IMR-90 (cell line): ENCODE results near the gene DEFB131B. TPM values are rescaled to one million over a fixed set of nuclear protein-coding genes. Genes with fewer than 3 reads are reported as not detected.
"Not testable (repeated sequence)": the region's sequence is repeated elsewhere in the genome, so short reads cannot be mapped to it uniquely, and the experiment has no call there.

Source experiments
- ATAC-seq: fragments of 200-7000 bp; cut with Tn5 transposase; 2 replicates; pipeline ENCODE4 v1.9.1; 2020; ENCODE audit warnings: low read depth, mild to moderate bottlenecking, moderate library complexity
- Bru-seq: library from RNA; stranded (reverse); fragments of 400-500 nt; gene quantifications from one replicate; lab custom pipeline; 2021; lab: Mats Ljungman, UMichigan
- BruChase-seq, 2 experiments: library from RNA; stranded (reverse); fragments of 400-500 nt; gene quantifications; one replicate each; lab custom pipeline; 2021; lab: Mats Ljungman, UMichigan
- BruUV-seq: library from RNA; stranded (reverse); fragments of 400-500 nt; replicated peaks from 2 replicates; lab custom pipeline; 2021; lab: Mats Ljungman, UMichigan
- CTCF ChIA-PET: fragments of 300-600 bp; formaldehyde crosslinking; extraction: SDS; loops from one replicate; lab custom pipeline; 2021; ENCODE audit warnings: antibody characterized with exemption; lab: Yijun Ruan, JAX
- POLR2A ChIA-PET: fragments of 300-600 bp; sonication (Branson Sonifier 250); formaldehyde crosslinking; loops from one replicate; lab custom pipeline; 2022; ENCODE audit warnings: antibody characterized with exemption; ENCODE audit not compliant: unreplicated experiment; lab: Charles Lee
- DNase-seq: peaks from one replicate; pipeline ENCODE4 v3.0.0; 2013
- H2AFZ ChIP-seq: replicated peaks from 2 replicates; pipeline ENCODE3; 2013; ENCODE audit warnings: low read length, mild to moderate bottlenecking; ENCODE audit not compliant: poor library complexity
- H2AK5ac ChIP-seq: 2 replicates; pipeline ENCODE4 v1.6.1; 2013; ENCODE audit warnings: low read depth, low read length, inconsistent platforms
- H2AK9ac ChIP-seq: replicated peaks from 2 replicates; pipeline ENCODE3; 2013; ENCODE audit warnings: mild to moderate bottlenecking, low read depth, low read length, moderate library complexity; ENCODE audit not compliant: poor library complexity
- H2BK120ac ChIP-seq: 2 replicates; pipeline ENCODE4 v1.6.1; 2013; ENCODE audit warnings: low read depth, low read length, inconsistent platforms
- H2BK15ac ChIP-seq: 3 replicates; pipeline ENCODE4 v1.6.1; 2013; ENCODE audit warnings: low read depth, low read length, inconsistent platforms
- H2BK20ac ChIP-seq: 2 replicates; pipeline ENCODE4 v1.6.1; 2013; ENCODE audit warnings: low read depth, mild to moderate bottlenecking, inconsistent platforms, low read length, moderate library complexity
- H2BK5ac ChIP-seq: 2 replicates; pipeline ENCODE4 v1.6.1; 2013; ENCODE audit warnings: mild to moderate bottlenecking, low read depth, low read length, inconsistent platforms; ENCODE audit not compliant: poor library complexity, severe bottlenecking
- H3K14ac ChIP-seq: replicated peaks from 2 replicates; pipeline ENCODE4 v1.6.1; 2013; ENCODE audit warnings: low read depth, low read length, inconsistent platforms
- H3K18ac ChIP-seq: 2 replicates; pipeline ENCODE4 v1.6.1; 2013; ENCODE audit warnings: low read depth, low read length, control low read depth
- H3K23ac ChIP-seq: 2 replicates; pipeline ENCODE4 v1.6.1; 2013; ENCODE audit warnings: low read depth, low read length, inconsistent platforms
- H3K27ac ChIP-seq: 2 replicates; pipeline ENCODE4 v1.5.1; 2013; ENCODE audit warnings: mild to moderate bottlenecking, control low read depth, low read length; ENCODE audit not compliant: insufficient read depth
- H3K27me3 ChIP-seq: 2 replicates; pipeline ENCODE4 v1.6.1; 2013; ENCODE audit warnings: low read length; ENCODE audit not compliant: control insufficient read depth, insufficient read depth
- H3K36me3 ChIP-seq: 2 replicates; pipeline ENCODE4 v1.6.1; 2013; ENCODE audit warnings: low read length, mixed read lengths; ENCODE audit not compliant: control insufficient read depth, insufficient read depth
- H3K4ac ChIP-seq: 2 replicates; pipeline ENCODE4 v1.6.1; 2013; ENCODE audit warnings: low read depth, low read length, inconsistent platforms
- H3K4me1 ChIP-seq: 2 replicates; pipeline ENCODE4 v1.6.1; 2013; ENCODE audit warnings: low read length, mixed read lengths; ENCODE audit not compliant: control insufficient read depth, insufficient read depth
- H3K4me2 ChIP-seq: 2 replicates; pipeline ENCODE4 v1.6.1; 2013; ENCODE audit warnings: low read depth, mild to moderate bottlenecking, control low read depth, low read length, moderate library complexity
- H3K4me3 ChIP-seq: 2 replicates; pipeline ENCODE4 v1.5.1; 2013; ENCODE audit warnings: low read depth, mild to moderate bottlenecking, control low read depth, low read length, moderate library complexity; ENCODE audit not compliant: insufficient read depth
- H3K56ac ChIP-seq: 2 replicates; pipeline ENCODE4 v1.6.1; 2013; ENCODE audit warnings: low read length, inconsistent platforms; ENCODE audit not compliant: insufficient read depth; ENCODE audit errors: extremely low read depth
- H3K79me1 ChIP-seq, 2 experiments: 2 replicates each; pipeline ENCODE4 v1.6.1; 2013; ENCODE audit warnings: low read length in 2 of 2, inconsistent platforms in 1 of 2, low read depth in 1 of 2
- H3K9ac ChIP-seq: 2 replicates; pipeline ENCODE4 v1.6.1; 2013; ENCODE audit warnings: low read depth, low read length, control low read depth
- H3K9me1 ChIP-seq: 2 replicates; pipeline ENCODE4 v1.6.1; 2013; ENCODE audit warnings: low read length, inconsistent platforms; ENCODE audit not compliant: insufficient read depth
- H3K9me3 ChIP-seq: 2 replicates; pipeline ENCODE4 v1.6.1; 2013; ENCODE audit warnings: low read length; ENCODE audit not compliant: control insufficient read depth, insufficient read depth
- H4K20me1 ChIP-seq: 2 replicates; pipeline ENCODE4 v1.6.1; 2013; ENCODE audit warnings: low read length, inconsistent platforms; ENCODE audit not compliant: insufficient read depth
- H4K5ac ChIP-seq: 2 replicates; pipeline ENCODE4 v1.6.1; 2013; ENCODE audit warnings: mild to moderate bottlenecking, low read depth, low read length, control low read depth
- H4K8ac ChIP-seq, 2 experiments: 2 replicates each; pipeline ENCODE4 v1.6.1; 2013; ENCODE audit warnings: low read depth in 2 of 2, low read length in 2 of 2, control low read depth in 1 of 2, inconsistent platforms in 1 of 2
- H4K91ac ChIP-seq: 2 replicates; pipeline ENCODE4 v1.6.1; 2013; ENCODE audit warnings: low read depth, low read length, inconsistent platforms; ENCODE audit not compliant: insufficient read depth
- WGBS, 2 experiments: methylation state at CpG; one replicate each; pipeline versions ENCODE4 v1.1.5 to v1.1.7; 2013; ENCODE audit warnings: missing lambda C conversion rate in 2 of 2; ENCODE audit not compliant: insufficient read length in 1 of 2; ENCODE audit errors: extremely low coverage in 2 of 2; 5-methylcytosine and 5-hydroxymethylcytosine counted together
- dilution Hi-C: fragments of 300-500 bp; cut with HindIII; formaldehyde crosslinking; loops from one replicate; pipeline ENCODE4 v1.14.3; 2018; ENCODE audit warnings: low sequenced_read_pairs; ENCODE audit not compliant: unreplicated experiment
- in situ Hi-C: fragments of 300-500 bp; cut with MboI; formaldehyde crosslinking; loops from 3 replicates; pipeline ENCODE4 v1.14.3; 2019; ENCODE audit warnings: low sequenced_read_pairs, inconsistent platforms, mixed read lengths
- intact Hi-C: fragments of 100-400 bp; cut with micrococcal nuclease; formaldehyde crosslinking; loops from 2 replicates; pipeline ENCODE4 v1.10.0; 2022
- long read RNA-seq: library from polyadenylated mRNA; unstranded; transcript quantifications from one replicate; pipeline ENCODE4 v2.0.0, GENCODE V29; 2021; ENCODE audit not compliant: unreplicated experiment
- polyA plus RNA-seq, 3 experiments: library from polyadenylated mRNA; depleted of rRNA; stranded (reverse); fragments of >200 nt; gene quantifications; 2 replicates each; pipeline ENCODE4 v1.2.3, GENCODE V29; 2012; ENCODE audit warnings: low replicate concordance in 1 of 3
- total RNA-seq: library from RNA; depleted of rRNA; stranded (reverse); fragments of >200 nt; gene quantifications from 2 replicates; pipeline ENCODE4 v1.2.3, GENCODE V29; 2012; rRNA removed

The DEFB131B gene
- total RNA-seq: not detected in 2 replicates
- not detected in 2 replicates for polyA plus RNA-seq (2012; rRNA removed)
- polyA plus RNA-seq (2012; cell fraction: cytosol; rRNA removed): not detected in 2 replicates
- not detected in 2 replicates for polyA plus RNA-seq (2012; cell fraction: nucleus; rRNA removed; ENCODE audit: low replicate concordance)
- not detected for Bru-seq, nascent RNA
- not detected for BruChase-seq, experiment 1, labeled RNA remaining after a 6-hour chase
- not detected for BruChase-seq, experiment 2, labeled RNA remaining after a 2-hour chase
- long read RNA-seq: 0 reads

GRCh38 chr11:71878059-71878458 lies at the start of gene DEFB131B:
Gene DEFB131B, plus strand, starts transcription at chr11:71878453. Its CDS starts 0 bp downstream, at chr11:71878453.
- H2BK20ac ChIP-seq, H3K4ac ChIP-seq, H2AFZ ChIP-seq, H2AK5ac ChIP-seq, H2BK120ac ChIP-seq, H3K27me3 ChIP-seq, H3K9ac ChIP-seq, H3K18ac ChIP-seq, H2BK5ac ChIP-seq, H4K91ac ChIP-seq, BruUV-seq, H3K9me1 ChIP-seq, CTCF ChIA-PET, H3K36me3 ChIP-seq, H4K20me1 ChIP-seq, H3K27ac ChIP-seq, H3K79me1 ChIP-seq, H3K9me3 ChIP-seq, intact Hi-C loops, H4K5ac ChIP-seq, H3K4me2 ChIP-seq, ATAC-seq, H3K14ac ChIP-seq, POLR2A ChIA-PET, H3K4me3 ChIP-seq, H4K8ac ChIP-seq, H3K56ac ChIP-seq, DNase-seq, H2AK9ac ChIP-seq, dilution Hi-C loops, H3K4me1 ChIP-seq, H2BK15ac ChIP-seq, in situ Hi-C loops, H3K23ac ChIP-seq: not testable (repeated sequence)
- WGBS, 2 experiments: no CpG with 5 or more reads among the region's 1 CpG

- CTCF ChIA-PET, H4K20me1 ChIP-seq, H3K9me3 ChIP-seq, H3K18ac ChIP-seq, BruUV-seq, ATAC-seq, H3K4me1 ChIP-seq, H3K79me1 ChIP-seq, H4K8ac ChIP-seq, DNase-seq, H3K36me3 ChIP-seq, H3K9me1 ChIP-seq, H2BK15ac ChIP-seq, H3K4me3 ChIP-seq, H3K4me2 ChIP-seq, dilution Hi-C loops, POLR2A ChIA-PET, H3K14ac ChIP-seq, in situ Hi-C loops, H2BK5ac ChIP-seq, H3K4ac ChIP-seq, H2AK9ac ChIP-seq, H2AFZ ChIP-seq, H4K5ac ChIP-seq, H4K91ac ChIP-seq, H2BK120ac ChIP-seq, intact Hi-C loops, H2AK5ac ChIP-seq, H3K27ac ChIP-seq, H3K56ac ChIP-seq, H3K27me3 ChIP-seq, H3K23ac ChIP-seq, H3K9ac ChIP-seq, H2BK20ac ChIP-seq: not testable (repeated sequence)
- no CpG with 5 or more reads among the region's 3 CpGs for WGBS, 2 experiments
Observed at GRCh38 chr11:71829247-71829646, 49.0 kb upstream of the DEFB131B start.
